Measurements from ENCODE around the gene SOD1.

DNA sequence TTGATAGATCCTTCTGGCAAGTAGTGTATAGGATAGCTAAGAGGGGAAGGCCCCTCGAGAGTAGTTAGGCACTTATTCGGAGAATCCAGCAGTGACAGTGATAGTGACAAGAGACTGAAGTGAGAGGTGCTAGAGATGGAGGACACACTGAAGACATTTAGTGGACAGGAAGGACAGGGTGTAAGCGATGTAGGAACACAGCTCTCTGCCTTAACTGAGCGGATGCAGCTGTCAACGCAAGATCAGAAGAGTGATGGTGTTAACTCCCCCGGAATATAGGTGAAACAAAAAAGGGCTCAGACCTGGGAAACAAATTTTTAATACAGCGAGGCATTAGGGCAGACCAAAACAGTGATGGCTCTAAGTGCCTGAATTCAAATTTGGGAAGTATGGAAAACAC lies 15.8 kb downstream of the SOD1 start:
- no peak for TF ChIP-seq EZH2 (IDR thresholded peaks at IDR 0.05)
- TF ChIP-seq, protein P1, sequence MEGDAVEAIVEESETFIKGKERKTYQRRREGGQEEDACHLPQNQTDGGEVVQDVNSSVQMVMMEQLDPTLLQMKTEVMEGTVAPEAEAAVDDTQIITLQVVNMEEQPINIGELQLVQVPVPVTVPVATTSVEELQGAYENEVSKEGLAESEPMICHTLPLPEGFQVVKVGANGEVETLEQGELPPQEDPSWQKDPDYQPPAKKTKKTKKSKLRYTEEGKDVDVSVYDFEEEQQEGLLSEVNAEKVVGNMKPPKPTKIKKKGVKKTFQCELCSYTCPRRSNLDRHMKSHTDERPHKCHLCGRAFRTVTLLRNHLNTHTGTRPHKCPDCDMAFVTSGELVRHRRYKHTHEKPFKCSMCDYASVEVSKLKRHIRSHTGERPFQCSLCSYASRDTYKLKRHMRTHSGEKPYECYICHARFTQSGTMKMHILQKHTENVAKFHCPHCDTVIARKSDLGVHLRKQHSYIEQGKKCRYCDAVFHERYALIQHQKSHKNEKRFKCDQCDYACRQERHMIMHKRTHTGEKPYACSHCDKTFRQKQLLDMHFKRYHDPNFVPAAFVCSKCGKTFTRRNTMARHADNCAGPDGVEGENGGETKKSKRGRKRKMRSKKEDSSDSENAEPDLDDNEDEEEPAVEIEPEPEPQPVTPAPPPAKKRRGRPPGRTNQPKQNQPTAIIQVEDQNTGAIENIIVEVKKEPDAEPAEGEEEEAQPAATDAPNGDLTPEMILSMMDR (IDR thresholded peaks at IDR 0.05), result no peak
- no peak for TF ChIP-seq EZH2phosphoT487 (IDR thresholded peaks at IDR 0.05)

Measured in neural progenitor cell (in vitro differentiated cells).